ELF-1 (cell line): ENCODE results near the gene CAPN5.
"Not testable (repeated sequence)": the region's sequence is repeated elsewhere in the genome, so short reads cannot be mapped to it uniquely, and the experiment has no call there.

Experiments used
- DNase-seq: peaks from one replicate; pipeline ENCODE4 v3.0.0-alpha.2; 2016; ENCODE audit warnings: low read depth, low spot score

Gene CAPN5

GRCh38 chr11:77066229-77067042 is at the start of gene CAPN5:
Gene CAPN5 (plus strand): TSS chr11:77066971. CDS start chr11:77084887, 17,916 bp downstream.
- DNase-seq, result peak; percentile 97

GRCh38 chr11:77018396-77018924 is 48.3 kb upstream of the CAPN5 start:
- DNase-seq, result not testable (repeated sequence)

- no peak for DNase-seq
Measured at GRCh38 chr11:77019976-77020595, 46.7 kb upstream of the CAPN5 start.

GRCh38 chr11:77020734-77021133 is 46.0 kb upstream of the CAPN5 start:
- DNase-seq, result no peak

GRCh38 chr11:77024745-77025144 is 42.0 kb upstream of the CAPN5 start:
- no peak for DNase-seq

GRCh38 chr11:77026221-77026620 is 40.5 kb upstream of the CAPN5 start:
- DNase-seq, result no peak

GRCh38 chr11:77026743-77027142 is 40.0 kb upstream of the CAPN5 start:
- no peak for DNase-seq

- DNase-seq, result no peak
Measured at GRCh38 chr11:77027275-77027674, 39.5 kb upstream of the CAPN5 start.

- no peak for DNase-seq
Measured at GRCh38 chr11:77029829-77030228, 36.9 kb upstream of the CAPN5 start.

- DNase-seq, result no peak
Measured at GRCh38 chr11:77030834-77031414, 35.8 kb upstream of the CAPN5 start.

- no peak for DNase-seq
Measured at GRCh38 chr11:77031599-77031998, 35.2 kb upstream of the CAPN5 start.

GRCh38 chr11:77035039-77035438 is 31.7 kb upstream of the CAPN5 start:
- DNase-seq, result no peak

GRCh38 chr11:77035580-77035979 is 31.2 kb upstream of the CAPN5 start:
- DNase-seq, result no peak

- no peak for DNase-seq
Measured at GRCh38 chr11:77036398-77036797, 30.4 kb upstream of the CAPN5 start.

GRCh38 chr11:77037057-77037456 is 29.7 kb upstream of the CAPN5 start:
- no peak for DNase-seq

GRCh38 chr11:77038029-77038824 is 28.5 kb upstream of the CAPN5 start:
- DNase-seq, result no peak

- no peak for DNase-seq
Measured at GRCh38 chr11:77038825-77039326, 27.9 kb upstream of the CAPN5 start.

GRCh38 chr11:77039491-77040400 is 27.0 kb upstream of the CAPN5 start:
- peak; percentile 75 for DNase-seq

- DNase-seq, result no peak
Measured at GRCh38 chr11:77040401-77040777, 26.4 kb upstream of the CAPN5 start.

- DNase-seq, result no peak
Measured at GRCh38 chr11:77040889-77041288, 25.9 kb upstream of the CAPN5 start.
